Measurements from ENCODE around the gene EFTUD2. TPM values are rescaled to one million over a fixed set of nuclear protein-coding genes. Genes with fewer than 3 reads are reported as not detected.

Gene EFTUD2
- total and polyA plus RNA-seq, 9 of the 15 experiments (the other 6 are each of a cell fraction or from before 2014, with no cell fraction given) = 65.8 to 362 (median 218) TPM

DNA sequence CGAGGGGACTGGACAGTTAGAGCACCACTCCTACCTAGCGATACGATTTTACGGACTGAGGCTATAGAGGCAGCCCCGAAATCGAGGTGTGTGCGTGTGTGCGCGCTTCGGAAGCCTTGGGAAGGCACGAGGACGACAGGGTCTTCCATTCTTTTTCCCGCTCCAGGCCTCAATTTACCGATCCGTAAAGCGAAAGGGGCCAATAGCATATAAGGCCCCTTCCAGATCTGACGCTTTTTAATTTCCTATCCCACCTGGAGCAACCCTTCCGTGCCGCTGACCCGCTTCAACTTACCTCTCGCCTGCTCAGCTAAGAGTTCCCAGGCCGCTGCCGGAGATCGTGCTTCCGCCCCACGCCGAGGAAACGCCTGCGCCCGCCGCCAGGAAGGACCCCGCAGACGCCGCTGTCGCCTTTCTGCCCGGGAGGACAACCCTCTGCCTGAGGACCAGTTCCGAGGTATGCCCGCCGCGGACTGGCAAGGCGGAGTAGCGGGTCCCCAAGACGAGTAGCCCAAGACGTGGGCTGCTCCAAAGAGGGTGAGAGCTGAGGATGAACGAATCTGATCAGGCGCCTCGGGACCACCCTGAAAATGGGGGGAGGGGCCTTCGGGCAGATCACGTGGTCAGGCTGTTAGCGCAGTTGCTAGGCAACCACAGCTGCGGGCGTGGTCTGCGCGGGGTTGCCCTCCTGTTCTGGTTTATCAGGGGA is at the start of gene EFTUD2 (continued):
- peak; percentile 77; the same call in 1 of the 2 replicates for TF ChIP-seq E2F4 (CRISPR knock-in tag; IDR thresholded peaks at IDR 0.05; ENCODE audit: low read depth)
- peak; percentile 61; the same call in 1 of the 2 replicates for TF ChIP-seq ZBTB40 (IDR thresholded peaks at IDR 0.05)
- TF ChIP-seq ZBTB40 (CRISPR knock-in tag; IDR thresholded peaks at IDR 0.05) = no peak
- peak in 1 of 2 experiments; percentile 54; a peak in 1 of 3 replicates for TF ChIP-seq CBX3 (IDR thresholded peaks at IDR 0.05; ENCODE audit: borderline replicate concordance in 1 of 2, low read length in 2 of 2)
- peak; percentile 79 for TF ChIP-seq NUFIP1 (IDR thresholded peaks at IDR 0.05; ENCODE audit: partially characterized antibody)
- TF ChIP-seq, protein P1, sequence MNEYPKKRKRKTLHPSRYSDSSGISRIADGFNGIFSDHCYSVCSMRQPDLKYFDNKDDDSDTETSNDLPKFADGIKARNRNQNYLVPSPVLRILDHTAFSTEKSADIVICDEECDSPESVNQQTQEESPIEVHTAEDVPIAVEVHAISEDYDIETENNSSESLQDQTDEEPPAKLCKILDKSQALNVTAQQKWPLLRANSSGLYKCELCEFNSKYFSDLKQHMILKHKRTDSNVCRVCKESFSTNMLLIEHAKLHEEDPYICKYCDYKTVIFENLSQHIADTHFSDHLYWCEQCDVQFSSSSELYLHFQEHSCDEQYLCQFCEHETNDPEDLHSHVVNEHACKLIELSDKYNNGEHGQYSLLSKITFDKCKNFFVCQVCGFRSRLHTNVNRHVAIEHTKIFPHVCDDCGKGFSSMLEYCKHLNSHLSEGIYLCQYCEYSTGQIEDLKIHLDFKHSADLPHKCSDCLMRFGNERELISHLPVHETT (CRISPR knock-in tag; conservative IDR thresholded peaks at IDR 0.05 in 1 of 2, IDR thresholded peaks at IDR 0.05 in 1 of 2) = 0 out of 4 replicates have a peak, but pooled peaks of 1 of the 2 experiments have one; percentile 41
- no peak for TF ChIP-seq FUS (optimal IDR thresholded peaks at IDR 0.05; ENCODE audit: low read depth, low read length)
- TF ChIP-seq GABPB1 (CRISPR knock-in tag; IDR thresholded peaks at IDR 0.05) = peak; percentile 95
- TF ChIP-seq ZSCAN32 (CRISPR knock-in tag; IDR thresholded peaks at IDR 0.05) = no peak
- TF ChIP-seq ZNF239 (CRISPR knock-in tag; IDR thresholded peaks at IDR 0.05) = no peak
- peak; percentile 82 to 88 for TF ChIP-seq MAZ (CRISPR knock-in tag; conservative IDR thresholded peaks at IDR 0.05 in 1 of 2, IDR thresholded peaks at IDR 0.05 in 1 of 2)
- TF ChIP-seq YY1 (IDR thresholded peaks at IDR 0.05; ENCODE audit: borderline replicate concordance in 1 of 3, control insufficient read depth in 1 of 3, extremely low read depth in 1 of 3, insufficient read depth in 3 of 3, insufficient read length in 1 of 3, insufficient replicate concordance in 2 of 3, low read depth in 1 of 3, low read length in 2 of 3) = peak in 2 of 3 experiments; percentile 38 to 50
- 0 out of 2 replicates have a peak, but pooled peaks have one; percentile 16 for TF ChIP-seq HDAC8 (tag; IDR thresholded peaks at IDR 0.05)

Data from K562 (cell line).